ENCODE measurements around the gene HUS1B. TPM values are rescaled to one million over a fixed set of nuclear protein-coding genes. Genes with fewer than 3 reads are reported as not detected.

Gene HUS1B
- total RNA-seq, 1 donor from 2014 or later: 1.8 TPM

- Mint-ChIP-seq H3K4me1 (ENCODE audit: unreplicated experiment) (peaks cover 5% of the 10 kb centered on the region), H3K36me3 (ENCODE audit: unreplicated experiment) (peaks cover 30% of the 10 kb centered on the region), H3K27ac (ENCODE audit: unreplicated experiment) (no peak overlapping the region), H3K27me3 (ENCODE audit: unreplicated experiment) (no peaks in the 10 kb centered on the region), H3K9me3 (ENCODE audit: unreplicated experiment) (peaks cover 6% of the 10 kb centered on the region), H3K4me3 (ENCODE audit: unreplicated experiment) (no peak overlapping the region)
- TF ChIP-seq CTCF (IDR thresholded peaks at IDR 0.05): no peak
- no peak for DNase-seq (ENCODE audit: extremely low spot score, unreplicated experiment)
These were observed 20.4 kb downstream of the HUS1B start for GRCh38 chr6:636488-636887.

- H3K27me3 Mint-ChIP-seq (ENCODE audit: unreplicated experiment): no peaks in the 10 kb centered on the region
- no peak overlapping the region for H3K4me3 Mint-ChIP-seq (ENCODE audit: unreplicated experiment)
- DNase-seq (ENCODE audit: extremely low spot score, unreplicated experiment): no peak
- no peak overlapping the region for H3K27ac Mint-ChIP-seq (ENCODE audit: unreplicated experiment)
- no peak for TF ChIP-seq CTCF (IDR thresholded peaks at IDR 0.05)
- peaks cover 30% of the 10 kb centered on the region for H3K36me3 Mint-ChIP-seq (ENCODE audit: unreplicated experiment)
- no peaks in the 10 kb centered on the region for H3K9me3 Mint-ChIP-seq (ENCODE audit: unreplicated experiment)
- H3K4me1 Mint-ChIP-seq (ENCODE audit: unreplicated experiment): peaks cover 12% of the 10 kb centered on the region
These were observed 21.7 kb downstream of the HUS1B start for GRCh38 chr6:635233-635632.

- Mint-ChIP-seq H3K27me3 (ENCODE audit: unreplicated experiment) (no peaks in the 10 kb centered on the region), H3K4me3 (ENCODE audit: unreplicated experiment) (no peak overlapping the region), H3K36me3 (ENCODE audit: unreplicated experiment) (peaks cover 35% of the 10 kb centered on the region), H3K4me1 (ENCODE audit: unreplicated experiment) (peaks cover 15% of the 10 kb centered on the region), H3K9me3 (ENCODE audit: unreplicated experiment) (no peaks in the 10 kb centered on the region), H3K27ac (ENCODE audit: unreplicated experiment) (no peak overlapping the region)
- no peak for DNase-seq (ENCODE audit: extremely low spot score, unreplicated experiment)
- TF ChIP-seq CTCF (IDR thresholded peaks at IDR 0.05): no peak
These were observed 23.3 kb downstream of the HUS1B start for GRCh38 chr6:633611-634010.

GRCh38 chr6:628766-629165, 28.1 kb downstream of the HUS1B start:
- no peaks in the 10 kb centered on the region for H3K9me3 Mint-ChIP-seq (ENCODE audit: unreplicated experiment)
- H3K4me1 Mint-ChIP-seq (ENCODE audit: unreplicated experiment): peaks cover 38% of the 10 kb centered on the region
- no peak overlapping the region for H3K27ac Mint-ChIP-seq (ENCODE audit: unreplicated experiment)
- TF ChIP-seq CTCF (IDR thresholded peaks at IDR 0.05): no peak
- H3K36me3 Mint-ChIP-seq (ENCODE audit: unreplicated experiment): peaks cover 26% of the 10 kb centered on the region
- no peak for DNase-seq (ENCODE audit: extremely low spot score, unreplicated experiment)
- no peak overlapping the region for H3K4me3 Mint-ChIP-seq (ENCODE audit: unreplicated experiment)
- H3K27me3 Mint-ChIP-seq (ENCODE audit: unreplicated experiment): no peaks in the 10 kb centered on the region

- peaks cover 49% of the 10 kb centered on the region for H3K4me1 Mint-ChIP-seq (ENCODE audit: unreplicated experiment)
- no peak for TF ChIP-seq CTCF (IDR thresholded peaks at IDR 0.05)
- peak overlapping the region; percentile 57 for H3K27ac Mint-ChIP-seq (ENCODE audit: unreplicated experiment)
- DNase-seq (ENCODE audit: extremely low spot score, unreplicated experiment): no peak
- H3K36me3 Mint-ChIP-seq (ENCODE audit: unreplicated experiment): peaks cover 22% of the 10 kb centered on the region
- H3K4me3 Mint-ChIP-seq (ENCODE audit: unreplicated experiment): no peak overlapping the region
- no peaks in the 10 kb centered on the region for H3K27me3 Mint-ChIP-seq (ENCODE audit: unreplicated experiment)
- H3K9me3 Mint-ChIP-seq (ENCODE audit: unreplicated experiment): no peaks in the 10 kb centered on the region
These were observed 30.7 kb downstream of the HUS1B start for GRCh38 chr6:626236-626635.

All from osteocyte (in vitro differentiated cells).